ENCODE results near the gene IGSF10.

DNA sequence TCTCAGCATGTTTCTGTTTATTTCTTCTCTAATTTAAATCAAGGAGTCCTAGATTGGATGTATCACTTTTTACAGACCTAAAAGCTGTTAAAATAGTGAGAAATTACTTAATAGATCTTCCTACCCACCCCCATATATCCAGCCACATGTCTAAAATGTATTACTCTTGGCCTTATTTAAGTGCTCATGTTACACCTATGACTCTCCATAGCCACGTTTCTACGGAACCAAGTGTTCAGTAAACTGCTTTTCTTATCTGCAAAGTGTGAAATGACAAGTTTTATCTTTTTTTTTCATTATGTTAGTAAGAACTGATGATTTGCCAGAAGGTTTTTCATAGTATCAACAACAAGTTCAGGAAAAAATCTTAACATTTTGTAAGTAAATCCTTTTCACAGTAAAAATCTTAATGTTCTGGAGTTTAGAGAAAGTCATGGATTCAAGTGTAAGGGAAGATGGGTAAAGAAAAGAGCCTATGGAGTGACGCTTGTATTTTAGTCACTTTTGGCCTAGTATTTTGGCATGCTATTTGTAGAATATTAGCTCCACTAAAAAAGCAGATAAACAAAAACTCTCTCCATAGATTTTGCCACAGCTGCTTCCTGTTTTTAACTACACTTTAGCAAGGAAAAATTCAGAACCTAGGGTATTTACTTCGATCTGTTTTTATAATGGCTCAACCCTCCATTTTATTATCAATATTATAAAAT is 41.2 kb upstream of the IGSF10 start:
- TF ChIP-seq CTCF (IDR thresholded peaks at IDR 0.05): no peak
- TF ChIP-seq ZFX (IDR thresholded peaks at IDR 0.05; ENCODE audit: borderline replicate concordance): no peak
